Stomach (tissue), 4 donors: Measurements from ENCODE around the gene TP53I13.

Experiments
- CTCF ChIP-seq, 7 experiments: fragments of 450-650 bp in 4 of 7; fragments of 200-600 bp in 3 of 7; sonication (generic) in 3 of 7; IDR thresholded peaks; one replicate each; pipeline ENCODE4 v1.5.1; 2016 to 2019; ENCODE audit warnings: antibody characterized with exemption in 7 of 7, control low read depth in 2 of 7, mild to moderate bottlenecking in 1 of 7
- EP300 ChIP-seq: sonication (generic); formaldehyde crosslinking; IDR thresholded peaks from one replicate; pipeline ENCODE4 v1.6.1; 2017; ENCODE audit warnings: antibody characterized with exemption
- POLR2A ChIP-seq, 4 donors: fragments of 450-650 bp; IDR thresholded peaks; one replicate each; pipeline ENCODE4 v1.6.1; 2016; ENCODE audit warnings: antibody characterized with exemption in 4 of 4, control low read depth in 2 of 4, mild to moderate bottlenecking in 1 of 4, moderate library complexity in 1 of 4

- TF ChIP-seq CTCF (IDR thresholded peaks at IDR 0.05) = no peak
- no peak for TF ChIP-seq EP300
- TF ChIP-seq POLR2A (IDR thresholded peaks at IDR 0.05) = no peak
Observed at GRCh38 chr17:29610395-29610794, 41.9 kb downstream of the TP53I13 start.
